GM18517 (cell line): ENCODE results near the gene CABP2.
A peak's percentile ranks its signal among the peaks of the same experiment; 100 is the strongest.
"Not testable (repeated sequence)": the region's sequence is repeated elsewhere in the genome, so short reads cannot be mapped to it uniquely, and the experiment has no call there.

Source experiments
- ATAC-seq: cut with Tn5 transposase; IDR thresholded peaks from one replicate; pipeline ENCODE4 v1.9.1; 2021; ENCODE audit warnings: mild to moderate bottlenecking, moderate library complexity; ENCODE audit not compliant: unreplicated experiment

CABP2 gene

DNA sequence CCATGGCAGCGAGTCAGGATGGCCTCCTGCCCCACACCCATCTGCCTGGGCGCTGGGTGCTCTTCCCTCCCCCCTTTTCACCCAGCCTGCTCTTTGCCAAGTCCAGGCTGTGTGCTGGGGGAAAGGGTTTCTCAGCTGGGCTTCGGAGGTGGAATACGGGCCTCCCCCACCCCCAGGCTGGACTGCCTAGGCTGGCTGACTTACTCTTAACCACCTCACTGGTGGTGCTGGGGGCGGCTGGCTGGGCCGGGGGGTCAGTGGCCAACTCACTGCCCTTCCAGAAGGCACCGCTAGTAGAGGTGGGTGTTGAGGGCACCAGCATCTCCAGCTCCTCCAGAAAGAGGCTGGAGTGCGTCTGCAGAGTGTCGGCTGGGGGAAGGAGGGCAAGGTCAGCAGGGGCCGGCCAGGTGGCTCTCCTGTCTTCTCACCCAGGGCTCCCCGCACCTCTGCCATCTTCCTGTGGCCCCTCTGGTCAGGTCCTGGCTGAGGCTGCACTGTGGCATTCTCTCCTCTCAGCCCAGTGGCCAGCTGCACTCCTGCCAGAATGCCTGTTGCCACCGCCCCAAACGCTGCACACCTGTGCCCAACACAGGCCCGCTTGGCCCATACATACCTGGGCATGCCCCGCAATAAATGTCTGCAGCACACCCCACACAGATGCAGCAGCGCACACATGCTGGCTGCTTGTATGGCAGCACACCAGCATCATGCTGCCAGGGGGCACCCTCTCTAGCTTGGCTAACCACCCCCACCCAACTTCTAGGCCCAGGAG is 27.8 kb downstream of the CABP2 start:
- ATAC-seq: no peak

DNA sequence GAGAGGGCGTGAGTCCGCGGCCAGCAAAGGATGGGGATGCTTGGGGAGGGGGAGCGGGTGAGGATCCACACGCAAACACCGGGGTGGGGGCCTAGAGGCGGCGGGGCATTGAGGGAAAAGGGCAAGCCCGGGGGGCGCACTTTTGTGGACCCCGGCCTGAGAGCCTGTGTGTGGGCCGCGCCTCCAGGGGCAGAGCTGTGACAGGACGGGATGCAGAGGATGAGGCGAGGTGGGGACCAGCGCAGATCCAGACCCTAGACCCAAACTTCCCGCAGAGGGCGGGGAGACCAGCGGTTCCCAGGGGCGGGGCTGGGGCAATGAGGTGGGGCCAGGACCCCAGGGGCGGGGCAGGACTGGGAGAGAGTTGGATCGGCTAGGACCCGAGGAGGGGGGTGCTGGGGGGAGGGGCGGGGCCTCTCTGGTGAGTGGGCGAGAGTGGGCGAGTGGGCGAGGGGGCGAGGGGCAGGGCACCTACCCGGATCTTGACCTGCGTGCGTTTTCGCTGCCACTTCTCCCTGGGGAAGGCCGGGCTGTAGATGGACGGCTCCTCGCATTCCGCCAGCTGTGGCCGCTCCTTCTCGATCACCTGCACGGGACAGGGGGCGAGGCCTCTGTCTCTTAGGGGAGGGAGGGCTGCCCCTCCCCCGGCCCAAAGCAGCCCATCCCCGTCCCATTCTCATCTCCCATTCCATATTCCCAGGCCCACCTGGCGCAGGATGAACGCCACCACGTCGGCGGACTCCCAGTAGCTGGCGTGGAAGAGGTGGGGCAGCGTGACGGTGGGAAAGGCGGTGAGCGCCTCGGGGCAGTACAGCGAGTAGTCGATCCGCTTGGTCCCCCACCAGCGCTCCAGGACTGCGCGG is 28.6 kb downstream of the CABP2 start:
- no peak for ATAC-seq

DNA sequence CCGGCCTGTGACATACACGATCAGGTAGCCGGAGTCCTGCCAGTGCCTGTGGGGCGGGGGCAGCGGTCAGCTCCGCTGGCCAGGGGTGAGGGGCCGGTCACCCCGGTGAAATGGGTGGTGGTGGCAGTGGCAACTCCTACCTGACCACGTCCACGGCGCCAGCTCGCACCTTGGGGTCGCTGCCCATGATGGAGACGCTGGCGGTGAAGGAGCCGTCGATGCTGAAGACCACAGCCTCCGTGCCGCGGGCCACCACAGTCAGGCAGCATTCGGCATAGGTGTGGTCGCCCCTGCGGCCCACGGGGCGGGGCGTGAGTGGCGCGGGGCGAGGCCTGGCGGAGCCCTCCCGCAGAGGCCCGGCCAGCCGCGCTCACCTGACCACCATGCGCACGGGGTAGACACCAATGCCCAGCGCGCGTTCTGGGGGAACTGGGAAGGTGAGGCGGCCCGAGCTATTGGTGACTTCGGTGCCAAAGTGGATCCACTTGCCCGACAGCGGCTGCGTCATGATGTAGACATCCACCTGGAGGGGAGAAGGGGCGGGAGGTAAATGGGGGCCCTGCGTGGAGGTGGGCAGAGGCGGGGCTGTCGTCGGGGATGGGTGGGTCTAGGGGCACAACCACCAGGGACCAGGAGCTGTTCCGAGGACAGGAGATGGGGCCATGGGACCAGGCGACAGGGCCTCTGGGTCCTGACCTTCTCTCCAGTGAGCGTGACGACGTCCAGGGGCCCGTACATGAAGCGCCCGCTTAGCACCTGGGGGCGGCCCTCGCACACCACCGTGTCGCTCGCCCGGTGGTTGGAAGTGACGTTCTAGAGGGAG is 29.5 kb downstream of the CABP2 start:
- no peak for ATAC-seq

DNA sequence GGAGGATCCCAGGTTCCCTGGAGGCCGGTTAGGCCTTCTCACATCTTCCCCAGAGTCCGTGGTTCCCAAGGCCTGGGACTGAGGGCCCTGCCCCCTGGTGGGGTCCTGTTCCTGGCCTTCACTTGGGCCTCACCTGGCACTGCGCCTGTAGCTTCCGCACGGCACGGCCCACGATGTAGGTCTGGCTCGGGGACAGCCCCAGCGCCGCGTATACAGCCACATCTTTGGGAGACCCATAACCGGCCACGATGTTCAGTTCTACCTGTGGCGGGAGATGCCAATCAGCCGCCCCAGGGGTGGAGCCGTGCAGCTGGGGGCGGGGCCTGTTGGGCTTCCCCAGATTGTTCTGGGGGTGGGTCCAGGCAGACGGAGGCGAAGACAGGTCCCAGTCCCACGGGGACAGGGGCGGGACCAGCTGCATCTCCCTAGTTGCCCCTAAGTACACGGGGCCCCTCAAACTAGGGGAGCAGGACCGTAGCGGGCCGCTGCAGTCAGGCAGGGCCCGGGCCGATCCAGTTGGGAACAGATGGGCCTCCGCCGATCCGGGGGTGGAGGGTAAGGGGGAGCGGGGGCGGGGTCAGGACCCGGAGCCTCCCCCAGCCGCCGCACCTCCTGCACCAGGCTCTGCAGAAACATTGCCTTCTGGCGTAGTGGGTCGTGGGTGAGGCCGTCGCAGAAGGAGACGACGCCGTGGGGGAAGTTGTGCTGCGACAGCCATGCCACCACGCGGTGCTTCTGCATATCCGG is 30.3 kb downstream of the CABP2 start:
- no peak for ATAC-seq

DNA sequence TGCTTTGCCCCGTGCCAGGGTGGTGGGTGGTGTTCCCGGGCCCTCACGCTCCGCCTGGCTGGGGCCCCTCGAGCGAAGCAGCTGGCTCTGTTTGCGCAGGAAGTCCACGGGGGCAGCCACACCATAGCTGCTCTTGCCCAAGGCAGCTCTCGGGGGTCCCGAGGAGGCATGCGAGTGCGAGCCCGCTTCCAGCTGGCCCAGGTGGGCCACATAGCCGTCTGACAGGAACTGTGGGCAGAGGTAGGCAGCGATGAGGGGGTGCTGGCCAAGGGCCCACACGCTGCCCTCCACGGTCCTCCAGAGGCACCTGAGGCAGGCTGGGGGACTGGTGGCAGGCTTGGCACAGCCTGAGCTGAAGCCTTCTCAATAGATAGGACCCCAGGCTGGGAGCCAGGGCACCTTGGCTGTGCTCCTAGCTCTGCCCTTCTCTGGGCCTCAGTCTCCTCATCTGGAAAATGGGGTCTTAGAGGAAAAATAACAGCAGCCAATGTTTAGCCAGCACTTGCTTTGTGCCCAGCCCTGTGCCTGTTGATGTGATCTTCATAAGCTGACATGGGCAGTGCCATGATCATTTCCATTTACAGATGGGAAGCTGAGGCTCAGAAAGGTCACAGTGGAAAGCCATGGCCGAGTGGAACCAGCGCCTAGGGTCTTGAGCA is 31.0 kb downstream of the CABP2 start:
- ATAC-seq: no peak

DNA sequence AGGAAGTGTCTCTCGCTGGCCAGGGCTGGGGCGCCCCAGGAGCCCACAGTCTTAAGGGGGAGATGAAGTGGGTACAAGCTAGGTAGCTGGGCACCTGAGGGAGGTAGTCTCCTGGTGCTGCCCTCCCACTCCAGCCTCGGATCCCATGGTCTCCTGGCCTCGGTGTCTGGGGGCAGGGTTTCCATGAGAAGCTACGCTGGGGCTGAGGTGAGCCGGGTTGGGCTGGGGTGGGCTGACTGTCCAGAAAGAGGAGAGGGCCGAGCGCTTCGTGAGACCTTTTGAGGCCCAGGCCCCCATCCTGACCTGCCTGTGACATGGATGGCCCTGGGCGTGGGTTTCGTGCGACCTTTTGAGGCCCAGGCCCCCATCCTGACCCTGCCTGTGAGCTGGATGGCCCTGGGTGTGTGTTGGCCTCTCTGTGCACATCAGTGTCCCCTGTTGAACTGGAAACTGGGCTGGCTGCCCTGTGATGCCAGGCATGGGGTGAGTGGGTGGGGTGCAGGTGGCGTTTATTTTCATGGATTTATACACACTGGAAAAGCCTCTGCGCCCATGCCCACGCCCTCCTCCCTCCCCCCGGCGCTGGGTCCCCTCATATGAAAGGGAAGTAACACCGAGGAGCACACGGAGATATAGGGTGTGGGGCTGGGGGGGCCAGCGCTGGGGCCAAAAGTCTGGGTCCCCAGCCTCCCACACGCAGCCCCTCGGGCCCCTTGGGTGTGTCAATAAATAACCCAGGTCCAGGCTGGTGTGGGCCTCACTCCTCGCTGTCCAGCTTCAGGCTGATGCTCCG is 31.8 kb downstream of the CABP2 start:
- no peak for ATAC-seq

DNA sequence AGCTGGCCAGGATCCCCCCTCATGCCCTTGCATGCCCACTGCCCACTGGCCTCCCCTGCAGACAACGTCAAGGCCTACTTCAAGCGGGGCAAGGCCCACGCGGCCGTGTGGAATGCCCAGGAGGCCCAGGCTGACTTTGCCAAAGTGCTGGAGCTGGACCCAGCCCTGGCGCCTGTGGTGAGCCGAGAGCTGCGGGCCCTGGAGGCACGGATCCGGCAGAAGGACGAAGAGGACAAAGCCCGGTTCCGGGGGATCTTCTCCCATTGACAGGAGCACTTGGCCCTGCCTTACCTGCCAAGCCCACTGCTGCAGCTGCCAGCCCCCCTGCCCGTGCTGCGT is 32.5 kb downstream of the CABP2 start:
- no peak for ATAC-seq

DNA sequence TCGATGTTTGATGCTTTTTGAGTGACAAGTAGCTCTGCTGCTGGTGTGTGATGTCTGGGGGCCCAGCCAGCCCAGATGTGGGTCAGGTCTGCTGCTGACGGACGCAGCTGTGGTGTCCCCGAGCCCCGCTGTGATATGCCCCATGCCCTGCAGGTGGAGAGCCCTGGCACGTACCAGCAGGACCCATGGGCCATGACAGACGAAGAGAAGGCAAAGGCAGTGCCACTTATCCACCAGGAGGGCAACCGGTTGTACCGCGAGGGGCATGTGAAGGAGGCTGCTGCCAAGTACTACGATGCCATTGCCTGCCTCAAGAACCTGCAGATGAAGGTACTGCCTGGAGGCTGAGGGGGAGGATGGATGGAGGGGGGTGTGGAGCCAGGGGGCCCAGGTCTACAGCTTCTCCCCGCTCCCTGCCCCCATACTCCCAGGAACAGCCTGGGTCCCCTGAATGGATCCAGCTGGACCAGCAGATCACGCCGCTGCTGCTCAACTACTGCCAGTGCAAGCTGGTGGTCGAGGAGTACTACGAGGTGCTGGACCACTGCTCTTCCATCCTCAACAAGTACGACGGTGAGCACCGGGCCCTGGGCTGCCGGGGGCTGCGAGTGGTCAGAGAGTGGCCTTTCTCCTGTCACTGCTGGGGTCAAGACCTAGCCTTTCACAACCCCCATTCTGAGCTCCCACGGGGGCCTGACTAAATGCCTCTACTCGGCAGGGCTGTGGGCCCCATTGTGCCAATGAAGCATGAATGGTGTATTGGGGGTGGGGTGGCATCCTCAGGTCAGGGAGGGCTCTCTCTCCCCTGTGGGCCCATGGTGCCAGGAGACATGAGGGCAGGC is 33.1 kb downstream of the CABP2 start:
- ATAC-seq: no peak

DNA sequence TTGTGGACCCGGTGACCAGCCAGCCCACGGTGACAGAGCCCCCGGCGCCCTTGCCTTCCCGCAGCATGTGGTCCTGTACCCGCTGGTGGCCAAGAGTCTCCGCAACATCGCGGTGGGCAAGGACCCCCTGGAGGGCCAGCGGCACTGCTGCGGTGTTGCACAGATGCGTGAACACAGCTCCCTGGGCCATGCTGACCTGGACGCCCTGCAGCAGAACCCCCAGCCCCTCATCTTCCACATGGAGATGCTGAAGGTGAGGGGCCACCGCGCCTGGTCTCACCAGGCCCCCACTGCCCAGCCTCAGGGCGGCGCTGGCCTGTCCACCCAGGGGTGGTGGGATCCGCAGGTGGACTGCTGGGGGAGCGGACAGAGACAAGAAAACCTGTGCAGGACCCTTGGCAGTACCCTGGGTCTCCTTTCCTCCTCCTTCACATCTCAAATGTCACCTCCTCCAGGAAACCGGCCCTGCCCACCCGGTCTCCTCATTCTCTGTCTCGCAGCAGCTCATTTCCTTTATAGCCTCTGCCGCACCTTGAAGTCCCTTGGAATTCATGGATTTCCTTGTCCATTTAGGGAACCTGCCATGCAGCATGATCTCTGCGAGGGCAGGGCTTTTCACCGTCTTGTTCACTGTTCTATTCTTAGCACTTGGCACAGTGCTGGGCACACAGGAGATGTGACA is 33.9 kb downstream of the CABP2 start:
- no peak for ATAC-seq

DNA sequence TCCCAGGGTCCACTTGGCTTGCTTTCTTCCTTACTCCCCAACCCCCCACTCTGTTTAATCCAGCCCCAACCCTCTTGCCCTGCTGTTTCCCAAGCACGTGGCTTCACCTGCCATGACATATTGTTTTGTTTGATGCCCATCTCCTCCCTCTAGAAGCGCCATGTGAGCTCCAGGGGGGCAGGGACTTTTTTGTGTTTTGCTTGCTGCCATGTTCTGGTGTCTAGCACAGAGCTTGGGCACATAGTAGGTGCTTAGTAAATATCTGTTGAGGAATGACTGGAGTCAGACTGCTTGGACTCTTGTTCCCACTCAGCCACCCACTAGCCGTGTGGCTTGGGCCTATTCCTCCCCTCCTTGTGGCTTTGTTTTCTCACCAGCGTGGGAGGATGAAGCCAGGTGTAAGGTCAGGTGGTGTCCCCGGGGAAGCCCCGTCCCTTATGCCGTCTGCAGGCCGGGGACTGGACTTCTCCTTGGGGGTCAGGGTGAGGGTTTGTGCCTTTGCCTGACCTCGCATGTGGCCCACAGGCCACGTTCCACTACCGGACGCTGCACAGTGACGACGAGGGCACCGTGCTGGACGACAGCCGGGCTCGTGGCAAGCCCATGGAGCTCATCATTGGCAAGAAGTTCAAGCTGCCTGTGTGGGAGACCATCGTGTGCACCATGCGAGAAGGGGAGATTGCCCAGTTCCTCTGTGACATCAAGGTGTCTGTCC is 36.6 kb downstream of the CABP2 start:
- peak; percentile 28 for ATAC-seq

DNA sequence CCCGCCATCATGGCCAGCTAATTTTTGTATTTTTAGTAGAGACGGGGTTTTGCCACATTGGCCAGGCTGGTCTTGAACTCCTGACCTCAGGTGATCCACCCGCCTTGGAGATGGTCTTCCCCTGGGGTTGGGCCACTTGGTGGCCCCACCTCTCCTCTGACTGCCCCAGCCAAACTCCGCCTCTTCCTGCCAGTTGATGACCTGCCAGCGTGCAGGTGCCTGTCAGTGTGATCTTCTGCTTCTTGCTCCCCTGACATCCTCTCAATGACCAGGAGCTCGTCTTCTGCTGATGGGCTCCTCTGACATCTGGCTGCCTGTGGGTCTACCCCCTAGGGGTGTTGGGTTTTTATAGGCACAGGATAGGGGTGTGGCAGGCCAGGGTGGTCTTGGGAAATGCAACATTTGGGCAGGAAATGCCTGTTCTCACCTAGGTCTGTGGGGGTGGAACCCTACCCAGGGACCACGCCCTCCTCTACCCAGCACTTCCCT is 37.3 kb downstream of the CABP2 start:
- ATAC-seq: not testable (repeated sequence)

DNA sequence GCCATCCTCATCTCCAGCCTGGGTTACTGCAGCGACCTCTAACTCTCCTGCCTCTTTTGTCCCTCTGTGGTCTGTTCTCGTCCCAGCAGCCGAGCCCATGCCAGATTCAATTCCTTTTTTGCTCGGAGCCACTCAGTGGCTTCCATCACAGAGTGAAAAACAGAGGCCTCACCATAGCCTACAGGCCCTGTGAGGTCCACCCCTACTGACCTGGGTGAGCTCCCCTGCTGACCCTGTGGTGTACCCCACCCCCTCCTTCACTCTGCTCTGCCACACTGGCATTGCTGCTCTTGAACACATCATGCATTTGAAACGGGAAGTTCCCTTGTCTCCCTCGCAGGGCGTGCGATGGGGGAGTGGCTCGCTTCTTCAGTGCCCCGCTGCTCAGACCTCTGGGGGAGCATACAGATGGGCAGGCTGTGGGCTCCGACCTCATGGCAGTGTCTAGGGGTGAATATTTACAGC is 38.4 kb downstream of the CABP2 start:
- no peak for ATAC-seq

DNA sequence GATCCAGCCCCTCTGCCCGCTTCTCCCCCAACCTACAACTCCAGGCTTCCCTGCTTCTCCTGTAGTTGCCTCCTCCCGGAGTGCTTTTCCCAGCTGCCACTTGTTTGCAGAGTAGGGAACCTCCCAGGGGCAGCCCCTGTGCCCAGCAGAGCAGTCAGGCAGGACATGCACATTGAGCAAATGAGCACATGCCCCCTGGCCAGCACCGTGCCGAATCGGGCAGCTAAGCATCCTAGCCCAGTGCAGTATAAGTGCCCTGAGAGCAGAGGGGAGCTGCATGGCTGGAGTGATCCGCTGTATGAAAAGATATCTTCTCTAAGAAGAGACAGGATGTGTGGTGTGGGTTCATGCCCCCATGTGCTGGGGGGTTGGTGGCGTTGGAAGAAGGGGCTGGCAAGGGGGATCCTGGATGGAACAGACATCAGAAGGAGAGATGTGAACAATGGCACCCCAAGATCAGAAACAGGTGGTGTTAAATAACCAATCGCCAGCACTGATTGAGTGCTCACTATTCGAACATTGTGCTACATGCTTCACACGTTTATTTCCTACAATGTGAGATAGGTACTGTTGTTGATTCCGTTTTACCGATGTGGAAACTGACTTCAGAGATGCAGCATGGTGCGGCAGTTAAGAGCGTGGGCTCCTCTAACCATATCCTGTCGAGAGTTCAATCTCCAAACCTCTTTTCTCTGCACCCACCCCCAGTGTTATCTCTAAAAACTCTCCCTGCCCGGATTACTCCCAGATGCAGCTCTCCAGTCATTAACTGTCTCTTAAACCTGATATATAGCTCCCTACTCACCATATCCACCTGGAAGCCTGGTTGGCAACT is 39.2 kb downstream of the CABP2 start:
- no peak for ATAC-seq

DNA sequence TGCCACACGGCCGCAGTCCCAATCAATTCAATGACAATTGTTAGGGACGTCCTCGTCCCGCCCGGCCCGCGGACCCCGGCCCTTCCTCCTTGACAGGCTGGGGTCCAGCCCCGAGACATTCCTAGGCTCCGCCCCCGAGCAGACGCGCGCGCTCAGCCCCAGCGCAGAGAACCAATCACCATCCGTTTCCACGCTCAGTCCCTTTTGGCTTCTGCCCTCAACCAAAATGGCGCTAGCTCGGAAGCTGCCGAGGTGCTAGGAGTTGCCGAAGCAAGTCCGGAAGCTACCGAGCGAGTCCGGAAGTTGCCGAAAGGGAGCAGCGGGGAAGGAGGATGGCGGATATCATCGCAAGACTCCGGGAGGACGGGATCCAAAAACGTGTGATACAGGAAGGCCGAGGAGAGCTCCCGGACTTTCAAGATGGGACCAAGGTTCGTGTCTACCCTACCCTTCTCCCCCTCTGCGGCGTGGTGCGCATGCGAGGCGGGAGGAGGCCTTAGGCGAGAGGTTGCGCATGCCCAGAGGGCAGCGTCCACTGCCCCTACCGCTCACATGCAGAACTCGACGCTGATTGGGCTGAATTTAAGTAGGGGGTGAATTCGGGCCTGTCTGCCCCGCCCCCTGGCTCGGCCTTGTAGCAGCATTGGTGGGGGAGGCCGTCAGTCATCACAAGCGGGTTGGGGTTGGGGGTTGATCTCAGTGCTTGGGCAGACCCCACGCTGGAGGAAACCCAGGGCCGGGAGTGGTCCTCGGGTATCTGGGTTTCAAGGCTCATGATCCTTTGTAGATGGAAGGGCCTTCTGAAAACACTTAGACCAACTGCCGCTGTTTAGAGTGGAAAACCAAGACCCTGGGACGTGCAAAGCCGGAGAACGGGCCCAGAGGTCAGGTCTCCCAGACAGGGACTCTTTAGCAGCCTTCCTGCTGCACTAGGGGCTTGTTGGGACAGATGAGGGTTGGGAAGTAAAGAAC is 40.1 kb downstream of the CABP2 start, which contains the start of gene AIP:
Gene AIP, plus strand, starts transcription at position 200 of the 972 bp plus-strand sequence. Its CDS starts 133 bp downstream, at position 333.
- ATAC-seq: peak; percentile 51
